Mucosa of rectum (tissue), 2 donors: Measurements from ENCODE around the gene HOXC10.

Experiments
- H3K27ac ChIP-seq, 2 donors: one replicate each; pipeline ENCODE4 v1.7.0; 2013; ENCODE audit warnings: inconsistent platforms in 2 of 2, low read depth in 2 of 2, low read length in 2 of 2
- H3K27me3 ChIP-seq, 2 donors: one replicate each; pipeline ENCODE4 v1.7.0; 2013; ENCODE audit warnings: low read length in 2 of 2; ENCODE audit not compliant: control insufficient read depth in 2 of 2, insufficient read depth in 2 of 2
- H3K36me3 ChIP-seq, 2 donors: one replicate each; pipeline ENCODE4 v1.7.0; 2013; ENCODE audit warnings: low read length in 2 of 2; ENCODE audit not compliant: control insufficient read depth in 2 of 2, insufficient read depth in 2 of 2
- H3K4me1 ChIP-seq, 2 donors: one replicate each; pipeline ENCODE4 v1.7.0; 2013; ENCODE audit warnings: low read length in 2 of 2, mild to moderate bottlenecking in 1 of 2; ENCODE audit not compliant: control insufficient read depth in 2 of 2, insufficient read depth in 2 of 2
- H3K4me3 ChIP-seq, 2 donors: one replicate each; pipeline ENCODE4 v1.7.0; 2013; ENCODE audit warnings: low read length in 2 of 2
- H3K9ac ChIP-seq, 2 donors: one replicate each; pipeline ENCODE4 v1.7.0; 2013; ENCODE audit warnings: low read length in 2 of 2, low read depth in 1 of 2, mild to moderate bottlenecking in 1 of 2
- H3K9me3 ChIP-seq, 2 donors: one replicate each; pipeline ENCODE4 v1.7.0; 2013; ENCODE audit warnings: low read length in 2 of 2; ENCODE audit not compliant: control insufficient read depth in 2 of 2
- donor health status: healthy.
- donor health status: Normal muscosa, but diverticular disease.

Gene HOXC10

GRCh38 chr12:53951577-53952334 is 33.2 kb upstream of the HOXC10 start:
- Histone ChIP-seq H3K9ac (no peak overlapping the region), H3K27ac (no peak overlapping the region), H3K9me3 (no peaks in the 10 kb centered on the region), H3K4me1 (no peaks in the 10 kb centered on the region), H3K36me3 (no peaks in the 10 kb centered on the region), H3K27me3 (peaks cover 82 to 87% of the 10 kb centered on the region in 2 donors), H3K4me3 (no peak overlapping the region)

GRCh38 chr12:53952335-53952694 is 32.6 kb upstream of the HOXC10 start:
- Histone ChIP-seq H3K36me3 (no peaks in the 10 kb centered on the region), H3K4me1 (no peaks in the 10 kb centered on the region), H3K27ac (no peak overlapping the region), H3K9ac (no peak overlapping the region), H3K27me3 (peaks cover 84 to 87% of the 10 kb centered on the region in 2 donors), H3K9me3 (no peaks in the 10 kb centered on the region), H3K4me3 (no peak overlapping the region)

GRCh38 chr12:53952871-53953734 is 31.8 kb upstream of the HOXC10 start:
- Histone ChIP-seq H3K4me3 (no peak overlapping the region), H3K36me3 (no peaks in the 10 kb centered on the region), H3K9ac (no peak overlapping the region), H3K27ac (no peak overlapping the region), H3K9me3 (no peaks in the 10 kb centered on the region), H3K27me3 (peaks cover 87 to 89% of the 10 kb centered on the region in 2 donors), H3K4me1 (no peaks in the 10 kb centered on the region)

GRCh38 chr12:53953831-53954693 is 30.9 kb upstream of the HOXC10 start:
- Histone ChIP-seq H3K27me3 (peaks cover 86 to 89% of the 10 kb centered on the region in 2 donors), H3K36me3 (no peaks in the 10 kb centered on the region), H3K4me3 (no peak overlapping the region), H3K27ac (no peak overlapping the region), H3K9ac (no peak overlapping the region), H3K4me1 (no peaks in the 10 kb centered on the region), H3K9me3 (no peaks in the 10 kb centered on the region)

GRCh38 chr12:53954694-53955035 is 30.3 kb upstream of the HOXC10 start, which contains the start of gene HOXC12:
Gene HOXC12, plus strand, starts transcription at chr12:53954903. Its CDS starts 27 bp downstream, at chr12:53954930.
- Histone ChIP-seq H3K9ac (no peak within 1 kb of the TSS), H3K9me3 (no peaks in the 10 kb centered on the region), H3K4me1 (no peaks in the 10 kb centered on the region), H3K4me3 (no peak within 1 kb of the TSS), H3K36me3 (no peaks in the 10 kb centered on the region), H3K27me3 (peaks cover 86 to 90% of the 10 kb centered on the region in 2 donors), H3K27ac (no peak within 1 kb of the TSS)

- H3K27me3 ChIP-seq: peaks cover 86 to 91% of the 10 kb centered on the region in 2 donors
- no peak overlapping the region for H3K4me3 ChIP-seq
- H3K4me1 ChIP-seq: no peaks in the 10 kb centered on the region
- H3K9me3 ChIP-seq: no peaks in the 10 kb centered on the region
- no peak overlapping the region for H3K27ac ChIP-seq
- H3K9ac ChIP-seq: no peak overlapping the region
- H3K36me3 ChIP-seq: no peaks in the 10 kb centered on the region
These were observed 29.7 kb upstream of the HOXC10 start for GRCh38 chr12:53955036-53955775.

- Histone ChIP-seq H3K27ac (no peak overlapping the region), H3K9ac (no peak overlapping the region), H3K27me3 (peaks cover 85 to 89% of the 10 kb centered on the region in 2 donors), H3K36me3 (no peaks in the 10 kb centered on the region), H3K9me3 (no peaks in the 10 kb centered on the region), H3K4me3 (no peak overlapping the region), H3K4me1 (no peaks in the 10 kb centered on the region)
These were observed 29.1 kb upstream of the HOXC10 start for GRCh38 chr12:53955776-53956250.

GRCh38 chr12:53956251-53956887 is 28.6 kb upstream of the HOXC10 start:
- Histone ChIP-seq H3K27me3 (peaks cover 81 to 89% of the 10 kb centered on the region in 2 donors), H3K36me3 (no peaks in the 10 kb centered on the region), H3K27ac (no peak overlapping the region), H3K4me3 (no peak overlapping the region), H3K9me3 (no peaks in the 10 kb centered on the region), H3K9ac (no peak overlapping the region), H3K4me1 (no peaks in the 10 kb centered on the region)

GRCh38 chr12:53956914-53957536 is 27.9 kb upstream of the HOXC10 start:
- H3K27me3 ChIP-seq: peaks cover 81 to 89% of the 10 kb centered on the region in 2 donors
- H3K4me1 ChIP-seq: no peaks in the 10 kb centered on the region
- H3K9me3 ChIP-seq: no peaks in the 10 kb centered on the region
- no peaks in the 10 kb centered on the region for H3K36me3 ChIP-seq
- H3K27ac ChIP-seq: no peak overlapping the region
- no peak overlapping the region for H3K4me3 ChIP-seq
- H3K9ac ChIP-seq: no peak overlapping the region
